Subcutaneous adipose tissue (tissue), 4 donors: Measurements from ENCODE around the gene GRXCR1. TPM values are rescaled to one million over a fixed set of nuclear protein-coding genes. Genes with fewer than 3 reads are reported as not detected.

Experiments
- CTCF ChIP-seq: fragments of 450-650 bp; IDR thresholded peaks from one replicate; pipeline ENCODE4 v1.5.1; 2016; ENCODE audit warnings: low read depth, mild to moderate bottlenecking, control low read depth, antibody characterized with exemption, moderate library complexity
- total RNA-seq, 4 donors: library from RNA; depleted of rRNA; stranded (reverse); fragments of >200 nt; gene quantifications; one replicate each; pipeline ENCODE4 v1.1.0, GENCODE V29; 2016

GRXCR1 gene
- total RNA-seq, 4 donors from 2014 or later = not detected

GRCh38 chr4:42955746-42956505 is 63.4 kb downstream of the GRXCR1 start:
- TF ChIP-seq CTCF = no peak

- no peak for TF ChIP-seq CTCF
These were observed 72.8 kb downstream of the GRXCR1 start for GRCh38 chr4:42965326-42965725.

GRCh38 chr4:42985976-42986375 is 93.5 kb downstream of the GRXCR1 start:
- no peak for TF ChIP-seq CTCF

- TF ChIP-seq CTCF = no peak
These were observed 102.9 kb downstream of the GRXCR1 start for GRCh38 chr4:42995343-42995944.

GRCh38 chr4:43008793-43009192 is 116.3 kb downstream of the GRXCR1 start:
- TF ChIP-seq CTCF = no peak

GRCh38 chr4:43014256-43014655 is 121.7 kb downstream of the GRXCR1 start:
- no peak for TF ChIP-seq CTCF

- TF ChIP-seq CTCF = no peak
These were observed 149.1 kb downstream of the GRXCR1 start for GRCh38 chr4:43041632-43042031.
